Suprapubic skin (tissue), 3 donors: ENCODE results near the gene ZNF207.
A peak's percentile ranks its signal among the peaks of the same experiment; 100 is the strongest.

Source experiments
- EP300 ChIP-seq: sonication (generic); formaldehyde crosslinking; IDR thresholded peaks from one replicate; pipeline ENCODE4 v1.6.1; 2017; ENCODE audit warnings: antibody characterized with exemption
- TF ChIP-seq, protein P1 (sequence below), 2 donors: fragments of 200-600 bp in 1 of 2; fragments of 450-650 bp in 1 of 2; sonication (generic) in 1 of 2; IDR thresholded peaks; one replicate each; pipeline ENCODE4 v1.5.1; 2016 to 2019; ENCODE audit warnings: antibody characterized with exemption in 2 of 2, mild to moderate bottlenecking in 1 of 2, moderate library complexity in 1 of 2

DNA sequence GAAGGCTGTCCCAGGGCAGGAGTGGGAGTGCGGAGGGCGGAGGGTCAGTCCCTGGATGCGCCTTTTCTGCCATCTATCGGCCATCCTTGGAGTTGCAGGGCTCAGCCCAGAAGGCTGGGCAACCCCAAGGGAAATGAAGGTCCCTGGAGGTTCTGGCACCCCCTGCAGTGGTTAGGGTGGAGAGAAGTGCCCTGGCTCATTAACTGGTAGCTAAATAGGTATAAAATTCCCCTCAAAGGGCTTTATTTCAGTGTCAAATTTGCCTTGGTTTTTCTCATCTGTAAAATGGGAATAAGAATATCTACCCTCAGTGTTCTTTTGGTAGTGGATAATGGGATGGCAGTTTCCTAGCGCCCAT lies 30.4 kb upstream of the ZNF207 start:
- TF ChIP-seq, protein P1, sequence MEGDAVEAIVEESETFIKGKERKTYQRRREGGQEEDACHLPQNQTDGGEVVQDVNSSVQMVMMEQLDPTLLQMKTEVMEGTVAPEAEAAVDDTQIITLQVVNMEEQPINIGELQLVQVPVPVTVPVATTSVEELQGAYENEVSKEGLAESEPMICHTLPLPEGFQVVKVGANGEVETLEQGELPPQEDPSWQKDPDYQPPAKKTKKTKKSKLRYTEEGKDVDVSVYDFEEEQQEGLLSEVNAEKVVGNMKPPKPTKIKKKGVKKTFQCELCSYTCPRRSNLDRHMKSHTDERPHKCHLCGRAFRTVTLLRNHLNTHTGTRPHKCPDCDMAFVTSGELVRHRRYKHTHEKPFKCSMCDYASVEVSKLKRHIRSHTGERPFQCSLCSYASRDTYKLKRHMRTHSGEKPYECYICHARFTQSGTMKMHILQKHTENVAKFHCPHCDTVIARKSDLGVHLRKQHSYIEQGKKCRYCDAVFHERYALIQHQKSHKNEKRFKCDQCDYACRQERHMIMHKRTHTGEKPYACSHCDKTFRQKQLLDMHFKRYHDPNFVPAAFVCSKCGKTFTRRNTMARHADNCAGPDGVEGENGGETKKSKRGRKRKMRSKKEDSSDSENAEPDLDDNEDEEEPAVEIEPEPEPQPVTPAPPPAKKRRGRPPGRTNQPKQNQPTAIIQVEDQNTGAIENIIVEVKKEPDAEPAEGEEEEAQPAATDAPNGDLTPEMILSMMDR (IDR thresholded peaks at IDR 0.05), result peak; percentile 74 to 92
- TF ChIP-seq EP300, result no peak
